ENCODE measurements around the gene ATG4B. TPM values are rescaled to one million over a fixed set of nuclear protein-coding genes. Genes with fewer than 3 reads are reported as not detected.

Gene ATG4B
- total RNA-seq, 2 donors from 2014 or later: 72.4 to 119 TPM

- Histone ChIP-seq H3K4me1 (no peaks in the 10 kb centered on the region), H3K27me3 (no peaks in the 10 kb centered on the region), H3K9me3 (no peaks in the 10 kb centered on the region), H3K9ac (ENCODE audit: low read depth in 2 of 2, low read length in 2 of 2) (no peak overlapping the region), H3K4me3 (no peak overlapping the region), H3K36me3 (peaks cover 9% of the 10 kb centered on the region), H3K27ac (no peak overlapping the region)
- intact Hi-C loops (cut with DNase I): no loop called here
- DNase-seq: no peak
- TF ChIP-seq CTCF (IDR thresholded peaks at IDR 0.05): no peak
Observed at GRCh38 chr2:241670333-241671110, 33.0 kb downstream of the ATG4B start.

DNA sequence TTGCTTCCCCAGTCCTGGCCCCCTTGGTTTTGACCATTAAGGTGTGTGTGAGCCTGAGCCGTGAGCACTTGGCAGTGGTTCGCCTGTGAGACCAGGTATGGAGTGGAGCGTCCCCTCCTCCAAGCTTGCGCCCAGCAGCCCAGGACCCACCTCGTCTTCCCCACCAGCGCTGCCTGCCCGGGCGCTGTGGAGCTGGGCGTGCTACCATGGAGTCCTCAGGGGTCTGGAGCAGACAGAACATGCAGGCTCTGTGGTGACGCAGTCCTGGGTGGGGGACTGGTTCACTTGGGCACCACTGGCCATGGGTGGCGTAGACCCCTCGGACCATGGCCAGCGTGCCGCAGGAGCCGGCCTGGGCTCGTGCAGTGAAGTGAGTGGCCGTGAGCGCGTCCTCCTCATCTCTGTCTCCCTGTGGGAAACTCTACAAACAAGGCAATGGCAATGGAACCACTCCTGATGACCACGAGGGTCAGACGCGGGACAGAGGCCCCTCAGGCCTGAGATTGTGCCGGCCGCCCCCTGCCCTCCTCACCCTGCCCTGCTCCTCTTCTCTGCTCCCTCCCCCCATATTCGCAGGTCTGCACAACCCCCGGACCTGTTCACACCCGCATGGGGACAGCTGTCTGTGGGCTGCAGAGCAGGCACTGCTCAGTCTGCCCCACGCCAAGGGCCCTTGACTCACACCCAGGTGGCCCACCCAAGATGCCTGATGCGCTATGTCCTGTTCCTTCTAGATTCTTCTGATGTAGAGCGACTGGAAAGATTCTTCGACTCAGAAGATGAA is 34.2 kb downstream of the ATG4B start:
- Histone ChIP-seq H3K27ac (no peak overlapping the region), H3K36me3 (peaks cover 9% of the 10 kb centered on the region)

DNA sequence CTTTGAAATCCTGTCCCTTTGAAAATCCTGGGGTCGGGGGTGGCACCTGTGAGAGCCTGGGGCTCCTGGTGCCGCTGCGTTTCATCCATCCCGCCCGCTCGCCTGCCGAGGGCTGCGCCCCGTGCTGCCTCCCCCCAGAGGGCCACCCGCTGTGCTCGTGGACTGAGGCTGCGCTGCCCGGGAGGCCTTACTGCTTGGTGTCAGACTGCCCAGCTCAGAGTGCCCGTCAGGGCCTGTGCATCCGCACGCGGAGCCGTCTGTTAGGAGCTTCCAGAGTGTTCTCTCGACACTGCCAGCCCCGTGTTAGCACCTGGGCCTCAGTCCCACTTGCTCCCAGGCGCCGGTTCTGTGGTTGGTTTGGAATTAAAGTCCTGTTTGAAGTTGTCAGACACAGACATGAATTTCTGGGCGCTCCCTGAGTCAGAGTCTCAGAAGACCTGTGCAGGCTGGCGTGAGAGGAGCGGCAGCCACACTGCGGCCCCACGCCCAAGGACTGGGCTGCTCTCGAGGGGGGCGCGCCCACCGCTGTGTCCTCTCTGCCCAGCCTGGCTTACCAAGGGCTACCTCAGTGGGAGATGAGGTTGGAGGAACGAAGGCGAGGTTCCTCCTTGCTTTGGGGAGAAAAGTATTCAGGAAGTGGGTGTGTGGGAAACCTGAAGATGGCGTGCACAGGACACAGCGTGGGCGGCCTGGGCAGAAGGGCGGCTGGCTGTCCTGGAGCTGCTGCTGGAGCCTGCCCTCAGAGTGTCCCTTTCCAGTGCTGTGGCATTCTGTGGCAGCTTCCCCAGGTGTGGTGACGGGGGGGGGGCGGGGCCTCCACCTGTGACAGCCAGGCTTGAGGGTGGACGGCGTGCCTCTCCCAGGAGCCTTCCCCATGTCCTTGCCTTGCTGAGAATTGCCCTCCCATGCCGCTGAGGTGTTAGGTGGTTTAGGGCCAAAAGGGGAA is 35.0 kb downstream of the ATG4B start:
- Histone ChIP-seq H3K27ac (no peak overlapping the region), H3K9ac (ENCODE audit: low read depth in 2 of 2, low read length in 2 of 2) (no peak overlapping the region), H3K4me1 (no peaks in the 10 kb centered on the region), H3K36me3 (peaks cover 9% of the 10 kb centered on the region), H3K27me3 (no peaks in the 10 kb centered on the region), H3K9me3 (no peaks in the 10 kb centered on the region), H3K4me3 (no peak overlapping the region)
- intact Hi-C loops (cut with DNase I): no loop called here
- TF ChIP-seq CTCF (IDR thresholded peaks at IDR 0.05): no peak
- no peak for DNase-seq

More for the DNA sequence above, 34.2 kb downstream of the ATG4B start:
- H3K9me3 ChIP-seq: no peaks in the 10 kb centered on the region
- no peaks in the 10 kb centered on the region for H3K4me1 ChIP-seq
- TF ChIP-seq CTCF (IDR thresholded peaks at IDR 0.05): no peak
- no peaks in the 10 kb centered on the region for H3K27me3 ChIP-seq
- DNase-seq: no peak
- intact Hi-C loops (cut with DNase I): no loop called here
- H3K9ac ChIP-seq (ENCODE audit: low read depth in 2 of 2, low read length in 2 of 2): no peak overlapping the region
- H3K4me3 ChIP-seq: no peak overlapping the region

- H3K9ac ChIP-seq (ENCODE audit: low read depth in 2 of 2, low read length in 2 of 2): no peak overlapping the region
- no peak for TF ChIP-seq CTCF (IDR thresholded peaks at IDR 0.05)
Observed at GRCh38 chr2:241673189-241673663, 35.7 kb downstream of the ATG4B start.

More at GRCh38 chr2:241673189-241673663, 35.7 kb downstream of the ATG4B start:
- Histone ChIP-seq H3K4me1 (no peaks in the 10 kb centered on the region), H3K27me3 (no peaks in the 10 kb centered on the region), H3K9me3 (no peaks in the 10 kb centered on the region), H3K27ac (no peak overlapping the region), H3K4me3 (no peak overlapping the region), H3K36me3 (peaks cover 4% of the 10 kb centered on the region)
- intact Hi-C loops (cut with DNase I): no loop called here
- no peak for DNase-seq

All from colonic mucosa (tissue), 4 donors.